Left lung (tissue), 10 donors: ENCODE data around the gene SPOCK1. TPM values are rescaled to one million over a fixed set of nuclear protein-coding genes. Genes with fewer than 3 reads are reported as not detected.

ENCODE experiments used
- ATAC-seq: fragments of 200-7000 bp; cut with Tn5 transposase; one replicate; pipeline ENCODE4 v1.9.1; 2020; ENCODE audit warnings: moderate library complexity
- DNase-seq, 4 donors: peaks; one replicate each; pipeline ENCODE4 v3.0.0-alpha.2; 2013 to 2020
- H3K27ac ChIP-seq, 2 donors: fragments of 200-600 bp; sonication (generic) in 1 of 2; one replicate each; pipeline versions ENCODE4 v1.5.0 to v1.8.0; 2020 to 2021
- H3K27me3 ChIP-seq, 2 donors: fragments of 200-600 bp; sonication (generic) in 1 of 2; one replicate each; pipeline versions ENCODE4 v1.5.0 to v1.8.0; 2020 to 2021
- H3K36me3 ChIP-seq, 2 donors: fragments of 200-600 bp; sonication (generic) in 1 of 2; one replicate each; pipeline versions ENCODE4 v1.5.0 to v1.8.0; 2020 to 2021
- H3K4me1 ChIP-seq, 2 donors: fragments of 200-600 bp; one replicate each; pipeline ENCODE4 v1.8.0; 2021
- H3K4me3 ChIP-seq, 2 donors: fragments of 200-600 bp; sonication (generic) in 1 of 2; one replicate each; pipeline versions ENCODE4 v1.5.0 to v1.8.0; 2020 to 2021; ENCODE audit warnings: mild to moderate bottlenecking in 1 of 2
- H3K9me3 ChIP-seq, 2 donors: fragments of 200-600 bp; sonication (generic) in 1 of 2; one replicate each; pipeline versions ENCODE4 v1.5.0 to v1.8.0; 2020 to 2021
- intact Hi-C, 2 donors: fragments of 100-400 bp; cut with DNase I; formaldehyde crosslinking; loops; one replicate each; pipeline versions ENCODE4 v1.11.2 to v1.14.2; 2022
- polyA plus RNA-seq, 6 donors: library from polyadenylated mRNA; unstranded; fragments of 120-200 nt; gene quantifications; one replicate each; pipeline ENCODE4 v1.2.1, GENCODE V29; 2013; ENCODE audit not compliant: insufficient read length in 6 of 6
- total RNA-seq, 2 donors: library from RNA; stranded (reverse); fragmentation: NEBNext Ultra II Directional; extraction: Animal tissue kit (Norgen Biotek cat#: 25700); gene quantifications; one replicate each; pipeline ENCODE4 v1.2.1, GENCODE V29; 2021
- TF ChIP-seq, protein P1 (sequence below), 2 donors: fragments of 200-600 bp; sonication (generic) in 1 of 2; IDR thresholded peaks; one replicate each; pipeline versions ENCODE4 v1.5.0 to v1.8.0; 2021; ENCODE audit warnings: antibody characterized with exemption in 2 of 2
- donor health status: DM: no; HTN: yes; CAD: no.
- donor health status: DM: no; HTN: no; CAD: no.

SPOCK1 gene
- total and polyA plus RNA-seq, 8 donors, result 0.43 to 7.6 (median 0.73) TPM

DNA sequence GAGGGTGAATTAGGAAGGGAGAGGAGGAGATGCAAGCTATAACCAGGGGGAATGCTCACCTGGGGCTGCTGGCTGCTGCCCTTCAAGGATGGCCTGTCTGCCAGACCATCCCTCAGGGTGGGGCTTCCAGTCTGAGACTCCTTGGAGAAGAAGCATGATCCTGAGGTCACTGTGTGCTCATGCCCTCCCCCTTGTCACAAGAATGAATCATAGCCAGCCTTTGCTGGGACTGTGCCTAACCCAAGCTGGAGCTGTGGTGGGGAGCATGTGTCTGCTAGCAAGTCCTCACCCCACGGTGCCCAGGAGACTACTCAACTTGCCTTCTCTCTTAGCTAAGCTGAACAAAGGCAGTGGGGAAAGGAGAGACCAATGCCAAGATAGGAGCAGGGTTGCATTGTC lies 463.6 kb downstream of the SPOCK1 start:
- H3K4me3 ChIP-seq, result no peak overlapping the region
- H3K27me3 ChIP-seq, result peaks cover 0 to 15% of the 10 kb centered on the region in 2 donors
- intact Hi-C loops, result no loop called here
- no peaks in the 10 kb centered on the region for H3K36me3 ChIP-seq
- TF ChIP-seq, protein P1, sequence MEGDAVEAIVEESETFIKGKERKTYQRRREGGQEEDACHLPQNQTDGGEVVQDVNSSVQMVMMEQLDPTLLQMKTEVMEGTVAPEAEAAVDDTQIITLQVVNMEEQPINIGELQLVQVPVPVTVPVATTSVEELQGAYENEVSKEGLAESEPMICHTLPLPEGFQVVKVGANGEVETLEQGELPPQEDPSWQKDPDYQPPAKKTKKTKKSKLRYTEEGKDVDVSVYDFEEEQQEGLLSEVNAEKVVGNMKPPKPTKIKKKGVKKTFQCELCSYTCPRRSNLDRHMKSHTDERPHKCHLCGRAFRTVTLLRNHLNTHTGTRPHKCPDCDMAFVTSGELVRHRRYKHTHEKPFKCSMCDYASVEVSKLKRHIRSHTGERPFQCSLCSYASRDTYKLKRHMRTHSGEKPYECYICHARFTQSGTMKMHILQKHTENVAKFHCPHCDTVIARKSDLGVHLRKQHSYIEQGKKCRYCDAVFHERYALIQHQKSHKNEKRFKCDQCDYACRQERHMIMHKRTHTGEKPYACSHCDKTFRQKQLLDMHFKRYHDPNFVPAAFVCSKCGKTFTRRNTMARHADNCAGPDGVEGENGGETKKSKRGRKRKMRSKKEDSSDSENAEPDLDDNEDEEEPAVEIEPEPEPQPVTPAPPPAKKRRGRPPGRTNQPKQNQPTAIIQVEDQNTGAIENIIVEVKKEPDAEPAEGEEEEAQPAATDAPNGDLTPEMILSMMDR (IDR thresholded peaks at IDR 0.05), result no peak
- no peak for ATAC-seq
- no peaks in the 10 kb centered on the region for H3K4me1 ChIP-seq
- peak in 1 of 4 donors; percentile 8 for DNase-seq
- no peaks in the 10 kb centered on the region for H3K9me3 ChIP-seq
- H3K27ac ChIP-seq, result no peak overlapping the region

DNA sequence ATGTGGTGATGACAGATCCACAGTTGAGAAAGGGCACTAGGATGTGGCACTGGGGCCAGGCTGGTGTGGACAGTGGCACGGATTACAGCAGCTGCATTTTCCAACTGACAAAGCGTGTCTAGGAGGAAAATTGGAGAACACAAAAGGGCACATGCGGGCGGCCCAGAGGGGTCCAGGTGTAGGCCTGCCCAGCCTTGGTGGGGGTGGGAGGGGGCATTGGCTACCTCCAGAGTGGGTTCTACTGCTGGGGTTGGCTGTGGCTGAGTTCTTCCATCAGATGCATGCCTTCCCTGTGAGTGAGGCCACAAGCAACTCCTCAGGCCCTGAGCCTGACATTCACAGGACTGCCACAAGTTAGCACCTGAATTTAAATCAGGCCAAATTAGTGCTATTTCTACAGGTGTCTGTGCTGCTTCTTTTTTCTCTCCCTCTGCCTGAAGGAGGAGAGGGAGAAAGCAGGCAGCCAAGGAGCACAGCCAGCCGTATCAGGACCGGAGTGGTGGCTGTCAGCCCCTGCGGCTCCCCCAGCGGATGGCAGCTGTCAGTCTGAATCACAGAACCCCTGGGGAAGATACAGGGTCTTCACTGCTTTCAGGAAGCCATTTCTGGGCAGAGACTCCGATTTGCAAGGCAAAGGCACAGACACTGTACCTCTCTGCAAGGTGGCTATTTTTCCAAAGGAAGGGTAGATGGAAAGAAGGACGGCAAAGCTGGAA lies 464.2 kb downstream of the SPOCK1 start:
- no peak for ATAC-seq
- Histone ChIP-seq H3K27me3 (peaks cover 0 to 15% of the 10 kb centered on the region in 2 donors), H3K9me3 (no peaks in the 10 kb centered on the region), H3K27ac (no peak overlapping the region), H3K4me1 (no peaks in the 10 kb centered on the region), H3K4me3 (no peak overlapping the region), H3K36me3 (no peaks in the 10 kb centered on the region)
- intact Hi-C loops, result no loop called here
- TF ChIP-seq, protein P1 (IDR thresholded peaks at IDR 0.05), result no peak
- DNase-seq, result no peak

DNA sequence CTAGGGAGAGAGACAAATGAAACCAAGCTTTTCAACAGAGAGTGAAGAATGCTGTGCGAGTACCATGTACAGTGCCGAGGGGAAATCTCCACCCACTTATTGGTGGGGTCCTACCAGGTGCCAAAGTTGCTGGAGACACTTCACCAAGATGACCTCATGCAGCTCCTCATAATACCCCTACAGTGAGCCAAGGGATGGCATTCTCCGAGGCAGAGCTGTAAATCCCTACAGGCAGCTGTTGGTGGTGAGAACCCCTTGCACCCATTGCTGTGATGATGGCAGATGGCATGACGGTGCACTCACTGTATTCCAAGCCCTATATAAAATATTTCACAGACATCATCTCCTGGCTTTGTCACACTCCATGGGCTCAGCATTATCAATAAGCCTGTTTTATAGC lies 464.9 kb downstream of the SPOCK1 start:
- H3K9me3 ChIP-seq, result no peaks in the 10 kb centered on the region
- peaks cover 0 to 15% of the 10 kb centered on the region in 2 donors for H3K27me3 ChIP-seq
- no peaks in the 10 kb centered on the region for H3K36me3 ChIP-seq
- H3K4me1 ChIP-seq, result no peaks in the 10 kb centered on the region
- TF ChIP-seq, protein P1 (IDR thresholded peaks at IDR 0.05), result no peak
- DNase-seq, result no peak
- ATAC-seq, result no peak
- H3K4me3 ChIP-seq, result no peak overlapping the region
- intact Hi-C loops, result no loop called here
- no peak overlapping the region for H3K27ac ChIP-seq

DNA sequence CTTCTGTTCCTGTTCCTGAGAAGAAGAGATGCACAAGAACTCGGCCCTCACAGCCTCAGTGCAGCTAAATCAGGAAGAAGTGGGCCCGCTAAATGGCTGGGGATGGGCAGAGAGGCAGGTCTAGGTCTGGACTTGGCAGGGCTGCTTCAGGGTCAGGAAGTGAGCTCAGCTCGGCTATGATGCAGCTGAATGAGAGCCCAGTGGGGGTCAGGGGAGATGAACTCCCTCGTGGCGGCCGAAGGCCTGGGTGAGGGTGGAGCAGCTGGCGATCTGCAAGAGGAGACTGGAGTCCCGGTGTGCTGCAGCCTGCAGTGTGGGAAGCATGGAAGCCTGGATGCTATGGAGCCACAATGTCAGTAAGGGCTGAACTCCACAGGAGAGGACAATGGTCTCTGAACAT lies 466.2 kb downstream of the SPOCK1 start:
- H3K27me3 ChIP-seq, result peaks cover 0 to 15% of the 10 kb centered on the region in 2 donors
- DNase-seq (peak in 1 of 4 donors; percentile 57), ATAC-seq (no peak)
- no peaks in the 10 kb centered on the region for H3K9me3 ChIP-seq
- H3K36me3 ChIP-seq, result no peaks in the 10 kb centered on the region
- TF ChIP-seq, protein P1 (IDR thresholded peaks at IDR 0.05), result no peak
- H3K4me3 ChIP-seq, result no peak overlapping the region
- no peak overlapping the region for H3K27ac ChIP-seq
- intact Hi-C loops, result no loop called here
- H3K4me1 ChIP-seq, result no peaks in the 10 kb centered on the region

DNA sequence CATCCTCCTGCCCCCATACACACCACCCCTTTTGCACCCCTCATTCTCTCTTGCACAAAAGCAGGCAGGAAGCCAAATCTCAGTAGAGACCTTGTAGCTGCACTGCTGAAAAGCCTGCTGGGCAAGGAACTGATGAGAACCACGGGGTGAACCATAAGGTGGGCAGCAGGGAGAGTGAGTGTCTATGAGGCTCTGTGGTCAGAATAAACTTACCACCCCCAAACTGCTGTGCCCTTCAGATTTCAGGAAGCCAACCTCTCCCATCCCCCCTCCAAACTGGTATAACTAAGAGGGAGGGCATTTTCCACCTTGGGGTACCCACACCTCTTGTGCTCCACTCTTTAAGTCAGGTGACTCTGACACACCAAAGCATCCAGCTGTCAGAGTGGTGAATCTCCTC lies 471.4 kb downstream of the SPOCK1 start:
- Histone ChIP-seq H3K4me1 (no peaks in the 10 kb centered on the region), H3K36me3 (no peaks in the 10 kb centered on the region), H3K9me3 (no peaks in the 10 kb centered on the region), H3K4me3 (no peak overlapping the region), H3K27me3 (no peaks in the 10 kb centered on the region), H3K27ac (no peak overlapping the region)
- intact Hi-C loops, result no loop called here
- ATAC-seq, result no peak
- TF ChIP-seq, protein P1 (IDR thresholded peaks at IDR 0.05), result no peak
- DNase-seq, result no peak
